Measurements from ENCODE around the gene ESYT2. TPM values are rescaled to one million over a fixed set of nuclear protein-coding genes. Genes with fewer than 3 reads are reported as not detected.
A peak's percentile ranks its signal among the peaks of the same experiment; 100 is the strongest.

Gene ESYT2
- total and polyA plus RNA-seq, 9 of the 15 experiments (the other 6 are each of a cell fraction or from before 2014, with no cell fraction given): 5.8 to 86.9 (median 64.7) TPM

GRCh38 chr7:158863611-158864506 is 34.5 kb upstream of the ESYT2 start (continued):
- TF ChIP-seq ZNF511 (CRISPR knock-in tag; IDR thresholded peaks at IDR 0.05): 0 out of 2 replicates have a peak, but pooled peaks have one; percentile 3
- no peak for TF ChIP-seq SMAD2 (IDR thresholded peaks at IDR 0.05; ENCODE audit: low read depth, low read length)
- no peak for TF ChIP-seq NFYB (IDR thresholded peaks at IDR 0.05; ENCODE audit: extremely low read depth, insufficient read length)
- peak; percentile 6; the same call in 1 of the 2 replicates for TF ChIP-seq C11orf30 (IDR thresholded peaks at IDR 0.05; ENCODE audit: low read depth)
- TF ChIP-seq TCF15 (CRISPR knock-in tag; IDR thresholded peaks at IDR 0.05): no peak
- TF ChIP-seq CBFA2T2 (conservative IDR thresholded peaks at IDR 0.05): 0 out of 2 replicates have a peak, but pooled peaks have one; percentile 27
- peak; percentile 66; the same call in 1 of the 2 replicates for TF ChIP-seq MAX (CRISPR knock-in tag; IDR thresholded peaks at IDR 0.05)
- TF ChIP-seq ZNF586 (CRISPR knock-in tag; conservative IDR thresholded peaks at IDR 0.05): no peak
- TF ChIP-seq TAF1 (IDR thresholded peaks at IDR 0.05; ENCODE audit: control insufficient read depth, extremely low read depth, insufficient read depth, low read length, severe bottlenecking): peak; percentile 61
- TF ChIP-seq ERF (CRISPR knock-in tag; IDR thresholded peaks at IDR 0.05): no peak
- TF ChIP-seq NFATC3 (IDR thresholded peaks at IDR 0.05): no peak
- TF ChIP-seq TRIM28 (IDR thresholded peaks at IDR 0.05): no peak; the same call in none of the 2 replicates
- no peak for TF ChIP-seq FUS (optimal IDR thresholded peaks at IDR 0.05; ENCODE audit: low read depth, low read length)
- no peak for TF ChIP-seq POLR3A (IDR thresholded peaks at IDR 0.05; ENCODE audit: borderline replicate concordance, extremely low read depth, insufficient read depth, insufficient read length)
- TF ChIP-seq ZNF280A (IDR thresholded peaks at IDR 0.05; ENCODE audit: low read depth, partially characterized antibody): no peak
- TF ChIP-seq U2AF2 (optimal IDR thresholded peaks at IDR 0.05; ENCODE audit: low read depth, low read length): no peak
- TF ChIP-seq TBL1XR1 (IDR thresholded peaks at IDR 0.05; ENCODE audit: low read length in 2 of 2): peak in 1 of 2 experiments; percentile 61; a peak in 2 of 4 replicates
- no peak for TF ChIP-seq SAFB2 (IDR thresholded peaks at IDR 0.05; ENCODE audit: borderline replicate concordance, low read depth, low read length, severe bottlenecking)
- no peak for TF ChIP-seq STAG1 (CRISPR knock-in tag; IDR thresholded peaks at IDR 0.05; ENCODE audit: borderline replicate concordance)
- TF ChIP-seq ZNF212 (CRISPR knock-in tag; IDR thresholded peaks at IDR 0.05): no peak
- no peak for TF ChIP-seq CCAR2 (IDR thresholded peaks at IDR 0.05; ENCODE audit: low read depth, low read length)
- TF ChIP-seq SMARCC2 (IDR thresholded peaks at IDR 0.05; ENCODE audit: low read depth): peak; percentile 64
- TF ChIP-seq CREB3 (tag; conservative IDR thresholded peaks at IDR 0.05; ENCODE audit: low read depth): no peak
- TF ChIP-seq MIER1 (IDR thresholded peaks at IDR 0.05; ENCODE audit: low read depth): peak; percentile 62; the same call in 1 of the 2 replicates
- peak; percentile 48 for TF ChIP-seq HDAC2 (IDR thresholded peaks at IDR 0.05)

Data from K562 (cell line).